NCI-H446 treated with DMSO at 0.1 percent for 48 hours (cell line): ENCODE data around the gene NEDD8.

Experiments
- DNase-seq: peaks from one replicate; lab custom pipeline; 2025; lab: John Stamatoyannopoulos, UW

Gene NEDD8

DNA sequence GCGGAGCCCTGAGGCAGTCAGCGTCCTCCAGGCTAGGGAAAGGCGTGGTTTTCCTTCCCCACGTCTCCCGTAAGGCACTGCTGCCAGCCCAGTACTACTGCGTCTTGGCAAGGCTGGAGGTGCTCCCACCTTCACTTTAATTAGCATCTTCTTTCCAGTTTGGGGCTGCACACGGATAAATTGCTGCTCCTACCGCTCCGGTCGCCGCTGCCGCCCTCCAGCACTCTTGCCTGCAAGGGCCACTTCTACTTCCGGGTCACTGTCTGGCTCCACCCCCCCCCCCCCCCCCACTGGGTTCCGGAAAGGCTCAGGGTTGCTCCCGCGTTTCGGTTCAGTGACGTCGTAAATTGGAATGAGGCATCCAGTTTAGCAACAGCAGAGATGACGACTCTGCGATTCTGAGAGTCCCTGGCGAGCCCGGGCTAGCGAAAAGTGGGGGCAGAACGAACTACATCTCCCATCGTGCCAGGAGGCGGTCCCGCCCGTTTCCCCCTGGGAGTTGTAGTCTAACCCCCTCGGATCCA is at the start of gene NEDD8:
Gene NEDD8, minus strand, starts transcription at position 247 of the 524 bp plus-strand sequence. Its CDS starts 100 bp downstream, at position 147.
- DNase-seq: peak; percentile 95

DNA sequence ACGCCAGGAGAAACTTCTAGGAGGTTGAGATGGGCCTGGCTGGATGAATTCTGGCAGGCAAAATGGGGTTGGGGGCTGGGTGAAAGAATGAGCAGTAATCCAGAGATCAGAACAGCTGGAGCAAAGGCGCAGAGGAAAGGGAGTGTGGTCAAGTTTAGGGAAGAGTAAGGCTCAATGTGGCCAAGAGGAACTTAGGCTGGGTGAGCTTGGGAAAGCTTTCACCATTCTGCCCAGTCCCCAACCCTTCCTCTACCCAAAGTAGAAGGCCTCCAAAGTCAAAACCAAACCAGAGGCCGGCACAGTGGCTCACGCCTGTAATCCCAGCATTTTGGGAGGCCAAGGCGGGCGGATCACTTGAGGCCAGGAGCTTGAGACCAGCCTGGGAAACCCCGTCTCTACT is 49.5 kb upstream of the NEDD8 start:
- no peak for DNase-seq

DNA sequence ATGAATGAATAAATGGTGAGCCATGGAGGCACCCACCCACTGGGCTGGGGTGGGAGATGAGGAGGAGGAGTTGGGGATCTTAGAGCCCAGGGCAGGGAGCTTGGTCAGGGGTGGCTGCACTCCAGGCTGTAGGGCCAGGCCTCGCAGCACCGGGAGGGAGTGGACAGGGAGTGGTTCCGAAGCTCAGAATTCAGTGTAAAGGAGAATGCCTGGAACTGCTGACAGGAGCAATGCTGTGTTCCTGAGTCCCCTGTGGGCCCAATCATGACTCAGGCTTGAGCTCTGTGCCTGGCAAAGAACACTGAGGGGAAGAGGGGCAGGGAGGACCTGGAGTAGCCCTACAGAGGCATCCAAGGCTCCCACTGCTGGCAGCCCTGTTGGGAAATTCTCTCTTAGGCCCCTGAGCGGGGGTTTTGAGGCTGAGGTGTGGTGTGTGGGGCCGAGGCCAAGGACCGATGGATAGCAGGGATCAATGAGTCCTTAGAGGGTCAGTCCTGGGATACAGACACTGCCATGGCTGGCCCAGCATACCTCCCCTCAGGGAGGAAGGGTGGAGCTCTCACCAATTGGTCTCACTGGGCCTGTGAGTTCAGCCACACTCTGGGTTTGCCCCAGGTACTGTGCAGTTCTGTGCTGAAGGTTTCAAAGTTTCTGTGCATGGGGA is 48.8 kb upstream of the NEDD8 start:
- no peak for DNase-seq

DNA sequence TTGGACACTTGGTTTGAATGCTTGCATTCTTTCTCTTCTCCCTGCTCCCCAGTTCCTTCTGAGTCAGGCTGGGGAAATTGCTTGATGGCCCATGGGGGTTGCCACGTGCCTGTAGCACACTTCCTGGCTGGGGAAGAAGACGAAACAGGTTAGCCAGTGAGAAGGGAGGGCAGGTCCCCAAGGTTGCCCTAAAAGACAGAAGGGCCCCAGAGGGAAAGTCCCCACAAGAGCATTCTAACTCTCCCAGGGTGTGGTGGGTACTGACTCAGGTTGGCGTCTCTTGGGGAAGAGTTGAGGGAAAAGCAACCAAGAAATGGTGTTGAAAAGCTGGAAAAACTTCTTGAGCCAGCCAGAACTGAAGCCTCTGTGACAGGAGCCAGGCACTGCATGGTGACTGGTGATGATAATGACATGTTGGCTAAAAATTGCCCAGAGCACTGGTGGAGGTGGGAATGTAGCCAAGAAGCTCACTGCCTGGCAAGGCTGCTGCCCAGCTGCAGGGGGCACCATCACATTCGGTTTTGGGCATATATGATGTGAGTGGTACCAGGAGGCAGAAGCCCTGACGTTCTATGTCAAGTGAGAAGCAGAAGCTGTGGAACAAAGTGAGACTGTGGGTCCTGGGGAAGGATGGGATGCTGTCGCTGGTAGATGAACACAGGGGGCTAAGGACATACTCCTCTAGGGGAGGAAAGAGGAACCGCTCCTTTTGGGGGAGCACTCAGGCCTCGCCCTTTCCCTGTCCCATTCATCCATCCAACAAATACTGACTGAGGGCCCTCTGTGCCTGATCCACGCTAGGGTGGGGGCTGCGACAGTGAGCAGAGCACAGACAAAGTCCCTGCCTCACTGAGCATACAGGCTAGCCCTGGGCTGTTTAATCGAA is 47.4 kb upstream of the NEDD8 start:
- peak; percentile 31 for DNase-seq

DNA sequence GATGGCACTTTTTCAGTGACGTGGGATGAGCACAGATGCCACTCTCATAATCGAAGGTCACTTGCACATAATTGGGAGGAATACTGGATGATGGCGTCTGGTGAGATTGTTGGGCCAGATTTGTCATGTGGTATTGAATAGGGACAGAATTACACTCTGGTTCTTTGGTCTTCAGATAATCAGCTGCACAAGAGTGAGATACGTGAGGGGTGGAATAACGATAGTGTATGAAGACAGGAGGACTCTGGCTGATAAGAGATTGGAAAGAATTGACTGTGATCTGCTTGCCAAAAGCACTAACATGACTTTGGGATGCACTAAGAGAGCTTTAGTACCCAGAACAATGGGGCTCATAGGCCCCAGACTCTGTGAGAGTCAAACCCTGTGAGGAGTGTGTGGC is 46.3 kb upstream of the NEDD8 start:
- no peak for DNase-seq

DNA sequence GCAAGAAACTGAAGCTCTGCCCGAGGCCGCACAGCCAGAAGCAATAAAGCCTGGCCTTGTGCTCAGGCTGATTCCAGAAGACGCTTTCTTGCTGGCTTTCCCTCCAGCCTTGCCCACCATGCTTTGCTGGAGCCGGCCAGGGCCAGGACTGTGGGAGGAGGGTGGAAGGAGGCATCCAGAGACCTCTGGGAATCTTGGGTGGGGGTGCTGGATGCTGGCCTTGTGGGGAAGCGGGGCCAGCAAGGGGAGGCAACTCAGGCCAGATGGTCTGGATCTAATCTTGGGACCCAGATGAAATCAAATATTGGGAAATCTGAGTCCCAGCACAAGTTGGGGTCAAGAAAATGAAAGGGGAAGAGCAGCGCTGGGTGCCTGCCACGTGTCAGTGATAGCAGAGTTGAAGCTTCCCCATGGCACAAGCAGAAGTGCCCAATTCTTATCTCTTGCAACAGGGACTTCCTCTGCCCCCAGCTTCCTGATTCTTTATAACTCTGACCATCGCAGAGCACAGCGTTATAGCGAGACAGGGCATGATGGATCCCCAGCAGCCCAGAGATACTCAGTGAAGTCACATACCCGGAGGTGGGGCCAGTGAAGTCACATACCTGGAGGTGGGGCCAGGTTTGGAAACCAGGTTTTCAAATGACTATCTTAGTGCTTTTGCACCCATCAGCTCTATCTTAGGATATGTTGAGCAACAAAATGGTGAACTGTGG is 45.6 kb upstream of the NEDD8 start:
- no peak for DNase-seq

DNA sequence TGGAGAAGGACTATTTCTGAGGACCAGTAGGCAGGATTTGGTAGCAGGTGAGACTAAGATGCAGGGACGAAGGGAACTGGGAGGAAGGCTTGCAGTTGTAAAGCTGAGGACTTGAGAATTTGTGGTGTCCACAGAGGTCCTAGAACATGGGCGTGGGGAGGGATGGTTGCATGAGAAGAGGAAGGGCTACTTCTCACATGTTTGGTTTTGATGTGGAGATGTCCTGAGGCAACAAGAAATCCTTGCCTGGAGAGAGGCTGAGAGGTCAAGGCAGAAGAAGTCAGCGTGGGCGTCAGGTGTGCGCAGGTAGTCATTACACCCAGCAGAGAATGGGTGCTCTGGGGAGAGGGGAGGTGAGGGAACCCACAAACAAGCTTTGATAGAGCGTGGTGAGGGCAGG is 44.9 kb upstream of the NEDD8 start:
- no peak for DNase-seq

DNA sequence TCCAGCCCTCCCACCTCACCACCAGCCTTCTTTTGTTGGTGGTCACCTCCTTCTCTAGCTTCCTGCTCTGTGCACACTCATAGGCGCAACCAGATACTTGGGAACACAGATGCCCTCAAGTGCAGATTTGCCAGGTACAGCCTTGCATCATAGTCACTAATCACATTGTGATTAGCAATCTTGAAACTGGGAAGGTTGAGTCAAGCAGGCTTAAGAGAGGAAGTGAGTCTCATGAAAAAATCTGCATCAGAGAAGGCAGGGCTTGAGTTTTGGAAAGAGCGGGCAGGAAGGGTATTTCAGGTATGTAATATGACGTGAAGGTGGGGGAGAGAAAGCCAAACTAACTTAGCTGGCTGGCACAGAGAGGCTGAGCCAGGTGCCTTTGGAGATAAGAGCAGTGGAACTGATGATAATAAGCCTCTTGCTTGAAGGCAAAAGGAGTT is 42.0 kb upstream of the NEDD8 start:
- DNase-seq: no peak

DNA sequence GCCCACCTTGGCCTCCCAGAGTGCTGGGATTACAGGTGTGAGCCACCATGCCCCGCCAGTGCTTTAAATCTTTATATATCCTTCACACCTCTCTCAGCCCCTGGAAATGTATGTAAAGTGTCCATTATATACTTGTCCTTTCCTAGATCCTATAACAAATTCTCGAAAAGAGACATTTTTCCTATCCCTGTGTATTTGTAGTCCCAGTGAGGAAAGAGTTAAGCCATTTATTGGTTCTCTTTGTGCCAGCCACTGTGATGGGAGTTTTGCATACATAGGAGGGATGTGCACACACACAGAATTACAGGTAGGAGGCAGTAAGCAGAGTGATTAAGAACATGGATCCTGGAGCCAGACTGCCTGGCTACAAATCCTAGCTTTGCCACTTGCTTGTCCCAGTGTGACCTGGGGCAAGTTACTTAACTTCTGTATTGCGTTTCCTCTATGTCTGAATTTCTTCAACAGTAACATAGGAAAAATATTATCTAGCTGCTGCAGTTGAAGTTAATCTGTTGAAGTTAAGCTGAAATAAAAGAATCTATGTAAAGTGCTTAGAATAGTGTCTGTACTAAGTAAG is 41.3 kb upstream of the NEDD8 start:
- no peak for DNase-seq

DNA sequence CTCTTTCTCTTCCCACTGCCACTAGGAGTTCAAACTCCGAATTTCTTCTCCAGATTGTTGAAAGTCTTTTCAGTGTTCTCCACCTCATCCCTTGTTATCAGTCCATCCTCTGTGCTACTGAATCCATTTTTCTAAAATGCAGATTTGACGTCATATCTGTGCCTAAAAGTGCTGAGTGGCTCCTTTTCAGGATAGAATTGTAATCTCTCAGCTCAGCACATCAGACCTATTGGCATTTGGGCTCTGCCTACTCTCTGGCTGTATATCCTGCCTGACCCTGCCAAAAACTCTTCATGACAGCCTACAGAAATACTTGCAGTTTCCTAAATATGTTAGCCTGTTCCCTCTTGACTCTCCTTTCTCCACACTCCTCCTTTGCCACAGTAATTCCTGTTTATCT is 40.3 kb upstream of the NEDD8 start:
- DNase-seq: no peak

DNA sequence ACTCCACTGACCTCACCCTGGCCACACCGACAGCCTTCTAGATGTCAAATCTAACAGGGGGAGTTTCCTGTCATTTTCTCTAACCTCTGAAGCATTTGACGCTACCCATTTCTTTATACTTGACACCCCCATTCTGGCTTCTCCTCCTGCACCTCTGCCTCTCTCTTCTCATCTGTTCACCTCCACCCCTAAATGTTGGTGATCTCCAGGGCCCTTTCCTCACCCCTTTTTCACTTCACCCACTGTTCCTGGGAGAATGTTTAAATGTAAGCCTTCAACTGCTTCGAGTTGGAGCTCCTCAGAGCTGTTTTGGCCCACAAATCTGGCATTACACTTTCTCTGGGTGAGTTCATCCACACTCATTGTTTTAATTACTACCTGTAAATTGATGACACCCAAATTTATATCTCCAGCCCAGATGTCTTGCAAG is 39.7 kb upstream of the NEDD8 start:
- DNase-seq: no peak

DNA sequence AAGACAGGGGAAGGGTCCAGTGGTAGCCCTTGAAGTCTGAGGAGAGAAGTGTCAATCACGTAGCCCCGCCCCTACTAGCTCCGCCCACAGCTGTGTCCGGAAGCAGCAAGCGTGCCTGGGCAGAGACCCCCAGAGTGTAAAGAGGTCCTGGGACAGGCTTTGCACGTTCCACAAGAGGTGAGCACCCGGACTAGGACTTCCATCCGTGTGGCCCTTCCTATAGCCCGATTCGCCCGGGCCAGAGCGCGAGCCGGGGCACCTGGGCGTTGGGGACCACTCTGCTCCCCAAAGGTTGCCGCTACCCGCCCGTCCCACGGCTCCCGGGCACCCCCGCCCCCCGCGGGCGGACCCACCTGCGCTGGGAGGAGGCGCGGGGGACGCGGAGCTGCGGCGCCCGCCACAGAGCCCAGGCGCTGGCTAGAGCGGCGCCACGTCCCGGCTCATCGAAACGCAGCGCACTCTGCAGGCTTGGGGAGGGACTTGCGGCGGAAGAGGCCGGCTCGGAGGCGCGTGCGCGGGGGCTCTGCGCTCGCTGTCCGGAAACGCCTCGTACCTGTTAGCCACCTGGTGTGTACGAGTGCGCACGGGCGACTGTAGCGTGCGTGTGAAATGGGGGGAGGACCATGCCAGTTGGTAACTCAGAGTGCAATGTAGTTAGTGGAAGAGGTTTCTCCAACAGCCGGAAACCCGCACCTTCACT is 39.1 kb upstream of the NEDD8 start, which contains the start of gene RABGGTA:
Gene RABGGTA, minus strand, starts transcription at position 464 of the 700 bp plus-strand sequence. CDS start 482 bp downstream, outside the sequence.
- peak; percentile 84 for DNase-seq

DNA sequence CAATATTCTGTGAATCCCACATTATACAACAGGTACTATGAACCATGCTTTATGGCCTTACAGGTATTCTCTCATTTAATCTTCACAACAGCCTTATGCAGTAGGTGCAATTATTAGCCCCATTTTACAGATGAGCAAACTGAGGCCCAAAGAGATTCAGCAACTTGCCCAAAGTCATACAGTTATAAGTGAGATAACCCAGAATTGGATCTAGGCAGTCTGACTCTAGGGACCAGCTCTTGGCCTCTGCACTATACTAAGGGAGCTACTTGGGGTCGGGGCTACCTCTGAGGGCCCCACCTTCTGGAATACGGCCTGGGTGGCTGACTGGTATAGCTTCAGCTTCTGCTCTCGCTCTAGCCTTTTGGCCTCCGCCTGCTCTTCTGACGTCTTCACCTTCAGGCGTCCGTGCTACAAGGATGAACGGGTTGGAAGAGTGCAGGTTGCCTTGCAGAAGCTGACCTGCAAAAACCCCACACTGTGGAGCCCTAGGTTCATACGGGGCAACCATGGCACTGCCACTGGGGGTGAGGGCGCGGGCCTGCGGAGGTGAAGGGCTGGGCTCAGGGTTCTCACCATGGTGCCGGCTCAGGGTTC is 38.5 kb upstream of the NEDD8 start:
- no peak for DNase-seq

DNA sequence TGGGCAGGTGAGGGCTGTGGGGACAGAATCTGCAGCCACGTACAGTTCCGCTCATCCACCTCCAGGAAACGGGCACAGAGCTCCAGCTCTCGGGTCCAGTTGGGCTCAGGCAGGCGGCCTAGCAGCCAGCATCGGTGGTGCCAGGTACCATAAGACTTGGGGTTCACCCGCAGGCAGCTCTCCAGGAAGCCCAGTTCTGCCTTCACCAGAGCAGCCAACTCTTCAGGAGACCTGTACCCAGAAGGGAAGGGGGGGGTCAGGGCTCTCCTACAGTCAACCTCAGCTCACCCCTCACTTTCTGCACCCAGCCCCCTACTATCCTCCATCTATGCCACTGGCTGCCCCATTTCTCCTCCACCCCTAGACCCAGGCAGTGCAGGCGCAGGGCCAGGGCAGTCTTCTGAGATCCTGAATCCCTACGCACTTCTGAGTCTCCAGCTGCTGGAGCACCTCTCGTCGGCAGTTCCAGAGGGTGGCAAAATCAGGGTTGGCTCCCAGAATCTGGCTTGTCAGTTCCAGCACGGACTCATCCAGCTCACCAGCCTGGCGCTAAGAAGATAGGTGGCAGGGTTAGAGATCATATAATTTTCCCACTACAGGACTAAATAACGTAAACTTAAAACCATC is 37.9 kb upstream of the NEDD8 start:
- DNase-seq: no peak

DNA sequence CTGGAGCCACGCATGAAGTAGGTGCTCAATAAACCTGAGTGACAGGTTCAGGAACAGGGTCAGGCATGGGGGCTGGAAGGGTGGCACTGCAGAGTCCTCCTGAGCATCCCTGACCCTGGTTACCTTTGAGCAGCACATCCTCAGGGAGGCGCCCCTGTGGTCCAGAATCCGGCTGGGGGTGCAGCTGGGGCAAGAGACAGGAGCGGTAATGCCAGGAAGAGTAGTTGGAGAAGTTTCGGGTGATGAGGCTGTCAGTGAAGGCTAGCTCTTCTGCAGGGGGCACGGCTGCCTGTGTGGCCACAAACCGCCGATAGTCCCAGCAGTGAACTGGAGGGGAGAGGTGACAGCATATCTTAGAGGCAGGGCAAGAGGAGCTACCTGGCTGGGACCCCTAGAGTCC is 37.2 kb upstream of the NEDD8 start:
- DNase-seq: no peak

DNA sequence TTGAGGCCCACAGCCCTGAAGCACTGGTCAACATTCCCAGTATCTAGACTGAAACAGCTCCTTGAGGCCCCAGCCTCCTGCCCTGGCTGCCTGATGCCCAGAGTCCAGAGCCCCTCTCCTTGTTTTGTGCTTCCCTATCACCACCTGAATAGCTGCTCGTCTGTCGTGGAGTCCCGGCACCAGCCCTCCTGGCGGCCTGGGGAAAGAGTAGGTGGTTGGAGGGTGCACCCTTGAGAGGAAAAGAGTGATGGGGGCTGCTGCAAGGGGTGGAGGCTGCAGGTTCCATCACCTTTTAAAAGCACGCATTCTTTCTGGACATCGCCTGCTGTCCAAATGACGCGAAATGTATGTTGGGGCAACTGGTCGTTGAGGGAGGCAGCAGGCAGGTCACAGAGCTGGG is 36.1 kb upstream of the NEDD8 start:
- DNase-seq: no peak

DNA sequence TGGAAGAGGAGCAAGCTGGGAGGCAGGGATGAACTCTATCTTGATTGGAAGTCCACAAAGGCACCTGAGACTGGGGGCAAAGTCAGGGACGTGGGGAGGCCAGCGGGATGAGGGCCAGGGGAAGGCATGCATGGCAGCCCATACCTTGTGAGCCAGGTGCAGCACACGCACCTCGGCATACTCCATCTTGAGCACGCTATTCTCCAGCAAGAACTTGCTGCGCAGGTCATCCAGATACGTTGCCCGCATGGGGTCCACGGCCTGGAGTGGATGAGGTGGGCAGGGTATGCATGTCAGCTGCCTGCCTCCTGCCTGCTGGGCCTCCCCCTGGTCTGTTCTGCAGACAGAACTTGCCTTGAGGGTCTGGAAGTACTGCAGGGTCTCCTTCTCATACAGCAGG is 35.3 kb upstream of the NEDD8 start:
- DNase-seq: no peak

DNA sequence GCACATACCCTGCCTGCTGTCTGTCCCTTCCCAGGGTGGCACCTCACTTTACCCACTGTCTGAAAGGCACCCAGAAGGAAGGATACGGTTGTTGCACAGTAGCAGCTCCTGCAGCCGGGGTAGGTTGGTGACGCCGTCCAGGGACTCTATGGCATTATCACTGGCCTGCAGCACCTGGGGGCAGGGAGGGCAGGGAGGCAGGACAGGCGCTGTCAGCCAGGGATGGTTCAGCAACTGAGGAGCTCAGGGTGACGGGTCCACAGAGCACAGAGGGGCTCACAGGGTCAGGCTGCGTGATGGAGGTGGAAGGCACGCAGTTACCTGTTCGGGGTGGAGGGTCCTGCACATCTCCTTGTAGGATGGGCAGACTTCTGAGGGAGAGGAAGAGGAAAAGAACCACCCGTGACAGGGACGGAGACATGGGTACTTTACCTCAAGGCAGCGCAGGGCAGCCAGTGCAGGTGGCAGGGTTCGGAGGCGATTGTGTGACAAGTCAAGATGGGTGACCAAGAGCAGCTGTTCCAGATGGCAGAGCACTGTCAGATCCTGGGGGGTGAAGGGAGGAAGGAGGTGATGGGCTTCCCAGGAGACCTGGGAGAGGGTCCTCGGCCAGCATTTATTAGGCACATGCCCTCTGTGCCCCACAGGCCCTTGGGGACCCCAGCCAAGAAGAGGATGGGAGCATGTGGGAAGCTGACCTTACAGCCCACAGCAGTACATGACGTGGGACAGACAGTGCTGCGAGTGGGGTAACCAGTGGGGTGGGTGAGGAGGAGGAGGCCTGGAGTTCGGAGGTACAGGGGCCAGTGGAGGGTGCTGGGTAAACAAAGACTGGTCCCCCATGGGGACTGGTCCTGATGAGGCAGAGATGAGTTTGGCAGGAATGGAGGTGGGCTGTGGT is 34.4 kb upstream of the NEDD8 start:
- no peak for DNase-seq

DNA sequence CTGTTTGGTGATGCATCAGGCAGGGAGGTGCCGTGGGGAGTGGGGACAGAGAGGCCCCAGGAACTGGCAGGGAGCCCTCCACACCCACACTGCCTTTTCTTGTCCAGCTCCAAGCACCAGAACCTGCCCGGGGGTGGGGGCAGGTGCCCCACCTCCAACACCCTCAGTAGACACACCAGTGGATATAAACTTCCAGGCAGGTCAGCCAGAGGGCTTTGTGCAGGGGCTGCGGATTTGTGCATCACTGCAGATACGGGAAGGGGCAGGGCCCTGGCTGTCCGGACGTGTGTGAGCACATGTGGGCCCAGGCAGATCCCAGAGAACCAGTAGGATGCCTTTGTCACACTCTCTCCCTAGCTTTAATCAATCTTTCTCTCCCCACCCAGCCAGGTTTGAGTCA is 32.1 kb upstream of the NEDD8 start:
- DNase-seq: no peak
